Measurements from ENCODE around the gene TBC1D16. TPM values are rescaled to one million over a fixed set of nuclear protein-coding genes. Genes with fewer than 3 reads are reported as not detected.

Gene TBC1D16
- total and polyA plus RNA-seq, 2 donors (not counting 1 experiment from before 2014, with no cell fraction given): 0.82 to 2.7 TPM

DNA sequence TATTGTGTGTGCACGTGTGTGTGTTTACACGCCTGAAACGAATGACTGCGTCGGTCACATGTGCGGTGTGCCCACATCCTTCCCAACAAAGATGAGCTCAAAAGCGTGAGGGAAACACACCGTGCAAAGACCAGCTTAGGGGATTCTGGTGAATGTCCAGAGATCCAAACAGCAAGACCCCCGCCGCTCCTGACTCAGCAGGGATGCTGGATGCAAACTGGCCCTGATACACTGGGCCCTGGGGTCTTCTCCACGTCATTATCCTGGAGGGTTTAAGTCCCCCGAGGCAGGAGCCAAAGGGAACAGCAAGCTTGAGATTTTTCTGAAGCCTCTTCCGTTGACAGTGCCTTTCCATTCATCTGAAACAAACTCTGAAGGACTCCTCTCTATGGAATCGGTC lies 59.2 kb downstream of the TBC1D16 start:
- no peak overlapping the region for H3K4me3 Mint-ChIP-seq
- Histone ChIP-seq H3K4me2 (replicated peaks; ENCODE audit: low read depth, low read length, poor library complexity, severe bottlenecking) (no peak overlapping the region), H3K27me3 (replicated peaks in 1 of 4; ENCODE audit: control extremely low read depth in 1 of 4, control insufficient read depth in 3 of 4, insufficient read depth in 4 of 4, low read length in 3 of 4) (no peaks in the 10 kb centered on the region), H3K36me3 (replicated peaks in 1 of 2; ENCODE audit: control extremely low read depth in 1 of 2, control insufficient read depth in 1 of 2, extremely low read depth in 1 of 2, insufficient read depth in 2 of 2, low read length in 1 of 2) (no peaks in the 10 kb centered on the region), H3K79me2 (ENCODE audit: control insufficient read depth, insufficient read depth, low read length) (no peaks in the 10 kb centered on the region), H4K20me1 (ENCODE audit: control insufficient read depth, insufficient read depth, low read length, poor library complexity, severe bottlenecking) (no peaks in the 10 kb centered on the region), H2AFZ (ENCODE audit: insufficient read depth, low read depth, low read length, poor library complexity, severe bottlenecking) (no peak overlapping the region), H3K4me3 (ENCODE audit: control extremely low read depth in 1 of 5, extremely low read depth in 1 of 5, insufficient read depth in 1 of 5, low read depth in 2 of 5, low read length in 4 of 5) (no peak overlapping the region), H3K9ac (ENCODE audit: low read length) (no peak overlapping the region), H3K4me1 (ENCODE audit: control insufficient read depth in 2 of 2, insufficient read depth in 2 of 2, low read length in 2 of 2) (no peaks in the 10 kb centered on the region), H3K9me3 (ENCODE audit: control extremely low read depth in 1 of 3, control insufficient read depth in 2 of 3, insufficient read depth in 1 of 3, low read length in 2 of 3) (no peaks in the 10 kb centered on the region), H3K27ac (ENCODE audit: low read length in 2 of 2) (no peak overlapping the region)
- H3K27me3 Mint-ChIP-seq: no peaks in the 10 kb centered on the region
- no peak overlapping the region for H3K27ac Mint-ChIP-seq
- no peaks in the 10 kb centered on the region for H3K9me3 Mint-ChIP-seq (ENCODE audit: insufficient read depth)
- CTCF ChIA-PET: interaction anchor here (1.6 kb wide), 1 partner anchor 131 kb away, joined by 5 read pairs; no protein-coding TSS in a partner anchor
- ATAC-seq (ENCODE audit: low read depth): no peak
- POLR2A ChIA-PET: no interaction called here
- TF ChIP-seq, protein P1, sequence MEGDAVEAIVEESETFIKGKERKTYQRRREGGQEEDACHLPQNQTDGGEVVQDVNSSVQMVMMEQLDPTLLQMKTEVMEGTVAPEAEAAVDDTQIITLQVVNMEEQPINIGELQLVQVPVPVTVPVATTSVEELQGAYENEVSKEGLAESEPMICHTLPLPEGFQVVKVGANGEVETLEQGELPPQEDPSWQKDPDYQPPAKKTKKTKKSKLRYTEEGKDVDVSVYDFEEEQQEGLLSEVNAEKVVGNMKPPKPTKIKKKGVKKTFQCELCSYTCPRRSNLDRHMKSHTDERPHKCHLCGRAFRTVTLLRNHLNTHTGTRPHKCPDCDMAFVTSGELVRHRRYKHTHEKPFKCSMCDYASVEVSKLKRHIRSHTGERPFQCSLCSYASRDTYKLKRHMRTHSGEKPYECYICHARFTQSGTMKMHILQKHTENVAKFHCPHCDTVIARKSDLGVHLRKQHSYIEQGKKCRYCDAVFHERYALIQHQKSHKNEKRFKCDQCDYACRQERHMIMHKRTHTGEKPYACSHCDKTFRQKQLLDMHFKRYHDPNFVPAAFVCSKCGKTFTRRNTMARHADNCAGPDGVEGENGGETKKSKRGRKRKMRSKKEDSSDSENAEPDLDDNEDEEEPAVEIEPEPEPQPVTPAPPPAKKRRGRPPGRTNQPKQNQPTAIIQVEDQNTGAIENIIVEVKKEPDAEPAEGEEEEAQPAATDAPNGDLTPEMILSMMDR (IDR thresholded peaks at IDR 0.05): no peak
- TF ChIP-seq EZH2 (IDR thresholded peaks at IDR 0.05; ENCODE audit: borderline replicate concordance, insufficient read depth, low read depth, low read length, poor library complexity, severe bottlenecking): no peak
- intact Hi-C loops (cut with micrococcal nuclease): no loop called here
- no peak for DNase-seq
- WGBS (ENCODE audit: insufficient coverage): 90% methylated on average over 14 of the region's 14 CpGs
- no peaks in the 10 kb centered on the region for H3K4me1 Mint-ChIP-seq

DNA sequence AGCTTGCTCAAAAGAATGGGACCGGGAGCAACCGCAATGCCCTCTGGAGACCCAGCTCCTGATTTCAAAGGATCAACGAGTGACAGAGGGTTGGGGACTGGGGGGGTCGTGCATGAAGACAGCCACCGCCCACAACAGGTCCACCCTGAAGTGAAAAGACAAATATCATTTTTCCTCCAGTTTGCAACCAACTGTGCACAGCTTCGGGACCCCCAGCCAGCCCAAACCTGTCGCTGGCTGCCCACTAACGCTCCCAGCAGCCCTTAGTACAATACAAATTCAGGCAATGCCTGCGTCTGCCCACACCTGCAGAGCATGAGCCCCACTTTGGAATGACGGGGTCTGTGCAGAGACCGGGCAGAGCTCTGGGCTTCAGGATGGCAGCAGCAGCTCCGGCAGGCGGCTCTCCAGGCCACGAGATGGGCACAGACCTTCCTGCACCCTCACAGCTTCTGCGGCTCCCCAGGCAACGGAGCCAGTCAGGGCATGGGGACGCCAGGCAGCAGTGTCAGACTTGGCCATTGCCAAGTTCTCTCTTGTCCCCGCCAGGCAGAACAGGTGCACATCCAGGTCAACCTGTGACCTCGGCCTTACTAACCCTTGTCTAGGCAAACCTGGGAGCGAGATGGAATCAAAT lies 60.1 kb downstream of the TBC1D16 start:
- no peak for DNase-seq
- Mint-ChIP-seq H3K4me3 (no peak overlapping the region), H3K27ac (no peak overlapping the region), H3K4me1 (peaks cover under 1% of the 10 kb centered on the region), H3K9me3 (ENCODE audit: insufficient read depth) (no peaks in the 10 kb centered on the region), H3K27me3 (no peaks in the 10 kb centered on the region)
- intact Hi-C loops (cut with micrococcal nuclease): no loop called here
- Histone ChIP-seq H3K4me3 (ENCODE audit: control extremely low read depth in 1 of 5, extremely low read depth in 1 of 5, insufficient read depth in 1 of 5, low read depth in 2 of 5, low read length in 4 of 5) (no peak overlapping the region), H3K27me3 (replicated peaks in 1 of 4; ENCODE audit: control extremely low read depth in 1 of 4, control insufficient read depth in 3 of 4, insufficient read depth in 4 of 4, low read length in 3 of 4) (no peaks in the 10 kb centered on the region), H4K20me1 (ENCODE audit: control insufficient read depth, insufficient read depth, low read length, poor library complexity, severe bottlenecking) (no peaks in the 10 kb centered on the region), H3K27ac (ENCODE audit: low read length in 2 of 2) (no peak overlapping the region), H3K4me2 (replicated peaks; ENCODE audit: low read depth, low read length, poor library complexity, severe bottlenecking) (no peak overlapping the region), H3K9me3 (ENCODE audit: control extremely low read depth in 1 of 3, control insufficient read depth in 2 of 3, insufficient read depth in 1 of 3, low read length in 2 of 3) (no peaks in the 10 kb centered on the region), H2AFZ (ENCODE audit: insufficient read depth, low read depth, low read length, poor library complexity, severe bottlenecking) (no peak overlapping the region), H3K36me3 (replicated peaks in 1 of 2; ENCODE audit: control extremely low read depth in 1 of 2, control insufficient read depth in 1 of 2, extremely low read depth in 1 of 2, insufficient read depth in 2 of 2, low read length in 1 of 2) (no peaks in the 10 kb centered on the region), H3K4me1 (ENCODE audit: control insufficient read depth in 2 of 2, insufficient read depth in 2 of 2, low read length in 2 of 2) (peaks cover 0 to 7% of the 10 kb centered on the region in 2 donors), H3K79me2 (ENCODE audit: control insufficient read depth, insufficient read depth, low read length) (no peaks in the 10 kb centered on the region), H3K9ac (ENCODE audit: low read length) (no peak overlapping the region)
- ATAC-seq (ENCODE audit: low read depth): no peak
- WGBS (ENCODE audit: insufficient coverage): 93% methylated on average over 20 of the region's 20 CpGs
- POLR2A ChIA-PET: no interaction called here
- CTCF ChIA-PET: interaction anchor here (0.8 to 1.6 kb wide), 6 partner anchors 10 to 230 kb away, joined by 3 to 7 read pairs (median 4); no protein-coding TSS in a partner anchor
- TF ChIP-seq, protein P1 (IDR thresholded peaks at IDR 0.05): no peak
- no peak for TF ChIP-seq EZH2 (IDR thresholded peaks at IDR 0.05; ENCODE audit: borderline replicate concordance, insufficient read depth, low read depth, low read length, poor library complexity, severe bottlenecking)

Measured in B cell (primary cell).